ENCODE results near the gene HTR2C.
A peak's percentile ranks its signal among the peaks of the same experiment; 100 is the strongest.
"Not testable (repeated sequence)": the region's sequence is repeated elsewhere in the genome, so short reads cannot be mapped to it uniquely, and the experiment has no call there.

Gene HTR2C

DNA sequence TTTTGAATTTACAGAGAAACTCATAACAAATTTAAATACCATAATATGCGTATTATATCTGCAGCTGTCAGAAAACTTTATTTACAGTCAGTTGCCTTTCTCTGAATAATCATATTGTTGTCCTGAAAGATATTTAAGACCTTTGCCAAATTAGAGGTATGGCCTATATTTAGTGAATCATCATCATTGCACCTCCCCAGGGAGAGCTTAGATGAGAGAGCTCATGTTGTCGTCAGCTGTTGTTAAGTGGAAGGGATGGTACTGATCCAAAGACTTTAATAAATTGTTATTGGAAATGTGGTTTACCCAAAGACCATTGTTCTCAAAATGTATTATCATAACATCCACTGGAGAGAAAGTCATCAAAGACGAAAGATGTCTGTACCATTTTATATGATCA lies 128.6 kb downstream of the HTR2C start:
- DNase-seq = no peak

DNA sequence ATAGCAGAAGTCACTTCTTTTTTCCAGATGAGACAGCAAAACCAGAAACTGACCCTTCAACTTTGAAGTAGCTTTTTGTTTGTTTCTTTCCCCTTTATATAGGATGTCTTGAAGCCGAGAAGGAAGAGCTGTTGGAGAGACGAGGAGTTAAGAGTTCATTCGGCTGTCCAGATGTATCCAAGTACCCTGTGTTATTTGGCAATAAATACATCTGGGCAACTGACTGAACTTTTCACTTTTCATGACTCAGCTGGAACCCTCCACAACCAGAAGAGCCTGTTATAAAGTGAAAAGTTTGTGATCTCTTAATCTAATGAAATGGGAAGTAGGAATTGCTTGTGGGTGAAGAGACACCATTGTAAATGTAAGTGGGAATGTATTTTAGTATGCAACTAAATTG lies 131.2 kb downstream of the HTR2C start:
- DNase-seq = no peak

DNA sequence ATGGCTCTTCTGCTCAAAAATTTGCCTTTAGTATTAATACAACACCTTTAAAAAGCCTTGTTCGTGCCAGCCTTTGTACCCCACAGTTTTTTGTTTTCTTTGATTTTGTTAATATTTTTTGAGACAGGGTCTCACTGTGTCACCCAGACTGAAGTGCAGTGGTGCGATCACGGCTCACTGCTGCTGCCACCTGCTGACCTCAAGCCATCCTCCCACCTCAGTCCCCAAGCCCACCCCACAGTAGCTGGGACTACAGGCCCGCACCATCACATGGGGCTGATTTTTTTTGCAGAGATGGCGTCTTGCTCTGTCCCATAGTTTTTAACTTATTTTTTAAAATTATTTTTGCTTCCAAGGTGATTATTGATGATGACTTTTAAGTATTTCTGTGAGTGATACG lies 134.0 kb downstream of the HTR2C start:
- DNase-seq = no peak

DNA sequence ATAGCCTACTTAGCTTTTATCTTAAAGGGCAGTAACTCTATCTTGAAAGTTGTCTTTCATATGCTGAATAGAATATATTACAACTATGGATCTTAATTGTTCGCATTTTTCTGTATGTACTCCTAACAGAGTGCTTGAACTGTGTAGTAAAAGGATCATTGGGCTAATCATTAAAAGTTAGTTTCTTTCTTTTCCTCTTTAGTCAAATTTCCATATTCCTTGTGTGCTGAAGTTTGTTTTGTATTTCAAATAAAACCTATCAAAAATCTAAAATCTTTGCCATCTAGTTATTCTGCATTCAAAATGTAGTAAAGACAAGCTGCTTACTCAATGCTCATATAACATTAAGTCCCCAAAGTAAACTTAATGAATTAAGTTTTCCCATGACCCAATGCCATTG lies 182.7 kb downstream of the HTR2C start:
- no peak for DNase-seq

DNA sequence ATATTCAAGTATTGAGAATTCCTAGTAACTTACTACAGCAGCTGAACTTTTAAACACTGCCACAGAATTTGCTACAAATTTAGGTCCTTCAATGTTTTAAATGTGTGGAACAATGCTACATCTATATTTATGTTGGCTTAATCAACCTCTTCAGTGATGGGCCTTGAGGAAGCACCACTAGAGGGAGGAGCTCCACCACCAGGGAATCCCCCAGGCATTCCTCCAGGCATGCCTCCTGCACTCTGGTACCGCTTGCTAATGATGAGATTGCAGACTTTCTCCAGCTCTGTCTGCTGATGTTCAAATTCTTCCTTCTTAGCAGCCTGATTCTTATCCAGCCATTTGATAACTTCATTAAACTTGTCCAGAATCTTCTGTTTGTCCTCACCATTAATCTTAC lies 190.8 kb downstream of the HTR2C start:
- DNase-seq = no peak

DNA sequence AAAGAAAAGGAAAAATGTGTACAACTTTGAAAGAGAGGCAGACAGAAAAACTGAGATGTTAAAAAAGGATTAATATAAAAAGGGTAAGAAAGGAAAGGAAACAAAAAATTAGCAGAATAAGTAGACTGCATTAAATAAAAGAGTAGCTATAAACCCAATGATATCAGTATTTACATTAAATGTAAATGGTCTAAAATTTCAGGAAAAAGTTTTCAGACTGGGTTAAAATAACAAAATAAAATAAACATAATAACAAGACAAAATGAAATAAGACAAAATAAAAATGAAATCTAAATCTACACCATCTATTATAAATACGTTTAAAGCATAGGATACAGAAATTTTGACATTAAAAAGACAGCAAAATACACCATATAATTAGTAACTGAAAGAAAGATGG lies 199.0 kb downstream of the HTR2C start:
- DNase-seq = no peak

DNA sequence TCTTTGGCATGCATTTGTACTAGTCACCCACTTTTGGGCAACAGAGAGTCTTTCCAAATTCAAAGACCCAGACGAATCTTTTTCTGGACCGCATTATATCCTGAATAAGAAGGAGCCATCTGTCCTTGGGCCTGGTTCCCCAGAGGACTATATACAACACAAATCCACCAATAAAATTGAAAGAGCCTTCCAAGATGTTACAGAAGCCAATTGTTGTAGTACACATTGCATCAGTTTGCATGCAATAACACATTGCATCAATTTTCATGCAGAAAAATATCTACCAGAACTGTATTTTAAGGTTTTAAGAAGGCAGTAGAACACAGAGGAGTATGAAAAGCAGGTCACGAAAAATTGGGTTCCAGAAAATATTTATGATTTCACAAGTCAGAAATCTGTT lies 203.2 kb downstream of the HTR2C start:
- no peak for DNase-seq

DNA sequence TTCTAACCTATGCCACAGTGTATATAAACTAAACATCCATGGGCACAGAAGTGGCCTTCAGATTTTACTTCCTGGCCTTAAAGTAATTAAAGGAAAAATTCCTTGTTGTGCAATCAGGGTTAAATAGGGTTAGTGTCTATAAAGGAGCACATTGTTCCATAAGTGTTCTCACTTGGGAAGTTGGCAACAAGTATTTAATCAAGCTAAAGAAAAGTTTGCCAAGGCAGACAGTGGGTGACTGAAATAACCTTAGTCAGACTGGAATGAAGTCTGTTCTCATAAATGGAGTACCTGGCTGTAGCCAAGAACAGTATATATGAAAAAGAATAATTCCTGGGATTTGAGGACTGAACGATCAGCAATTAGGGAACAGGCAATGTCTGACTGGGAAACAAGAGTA lies 213.6 kb downstream of the HTR2C start:
- no peak for DNase-seq

DNA sequence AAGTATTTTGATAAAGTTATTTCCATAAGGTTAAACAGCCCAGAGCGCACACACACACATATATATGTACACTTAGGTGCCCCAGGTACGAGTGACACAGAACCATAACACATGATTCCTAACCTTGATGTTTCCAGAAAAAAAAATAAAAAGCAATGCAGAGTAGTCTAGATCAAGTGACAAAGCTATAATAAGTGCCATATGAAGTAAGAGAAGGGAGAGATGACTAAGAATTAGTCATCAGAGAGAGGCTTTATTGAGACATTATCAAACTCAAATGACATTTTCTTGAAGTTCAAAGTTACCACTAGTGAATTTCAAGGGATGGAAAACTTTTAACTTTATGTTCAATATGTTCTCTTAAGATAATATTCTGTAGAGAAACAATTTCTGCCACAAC lies 215.0 kb downstream of the HTR2C start:
- no peak for DNase-seq

DNA sequence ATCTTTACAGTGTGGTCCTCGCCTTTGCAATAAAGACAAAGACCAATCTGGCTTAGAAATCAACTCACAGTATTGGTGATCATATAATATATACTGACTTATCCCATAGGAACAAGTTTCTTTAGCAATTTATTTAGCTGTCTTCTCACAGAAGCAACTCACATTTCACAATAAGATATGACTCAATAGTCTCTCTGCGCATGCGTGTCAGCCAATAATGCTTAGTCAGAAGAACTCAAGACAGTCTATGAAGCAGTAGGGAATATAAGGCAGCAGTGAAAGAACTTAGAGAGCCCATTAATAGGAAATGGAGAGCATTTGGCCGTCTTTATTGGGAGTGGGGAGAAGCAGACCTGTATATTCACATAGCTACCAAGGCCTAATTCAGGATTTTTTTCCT lies 216.8 kb downstream of the HTR2C start:
- DNase-seq = peak in 6 of 56 donors; percentile 0 to 8 (median 1)

DNA sequence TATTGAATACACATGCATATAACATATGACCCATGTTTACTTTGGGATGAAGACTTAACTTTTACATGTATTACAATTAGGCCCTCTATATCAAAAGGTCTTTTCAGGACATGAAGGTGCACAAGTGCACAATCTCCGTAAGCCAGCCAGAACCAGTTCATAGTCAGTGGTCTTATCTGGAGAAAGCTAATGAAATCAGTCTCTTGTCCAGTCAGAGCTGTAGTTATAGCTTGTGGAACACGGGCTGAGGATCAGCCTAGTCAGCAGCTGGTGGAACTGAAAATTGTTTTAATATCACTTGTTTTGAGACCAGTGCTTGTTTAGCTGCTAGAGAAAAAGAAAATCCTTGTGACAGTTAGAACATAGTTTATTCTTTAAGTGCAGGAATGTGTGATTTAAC lies 235.6 kb downstream of the HTR2C start:
- DNase-seq = no peak

DNA sequence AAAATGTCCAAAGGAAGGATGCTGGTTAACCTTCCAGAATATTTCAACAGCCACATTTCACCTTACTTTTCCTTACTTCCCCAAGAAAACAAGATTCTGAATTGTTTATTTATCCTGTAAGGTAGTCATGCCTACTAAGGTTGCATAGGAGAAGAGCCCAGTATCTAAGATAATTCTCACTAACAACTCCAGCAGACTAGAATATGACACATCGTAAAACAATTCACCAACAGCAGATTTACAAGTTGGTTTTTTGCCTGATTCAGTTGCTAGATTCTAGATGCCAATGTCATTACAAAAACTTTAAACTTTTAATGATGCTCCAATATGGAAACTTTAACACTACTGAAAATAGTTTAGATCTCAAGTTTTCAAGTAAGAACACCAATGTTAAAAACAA lies 257.2 kb downstream of the HTR2C start:
- no peak for DNase-seq

DNA sequence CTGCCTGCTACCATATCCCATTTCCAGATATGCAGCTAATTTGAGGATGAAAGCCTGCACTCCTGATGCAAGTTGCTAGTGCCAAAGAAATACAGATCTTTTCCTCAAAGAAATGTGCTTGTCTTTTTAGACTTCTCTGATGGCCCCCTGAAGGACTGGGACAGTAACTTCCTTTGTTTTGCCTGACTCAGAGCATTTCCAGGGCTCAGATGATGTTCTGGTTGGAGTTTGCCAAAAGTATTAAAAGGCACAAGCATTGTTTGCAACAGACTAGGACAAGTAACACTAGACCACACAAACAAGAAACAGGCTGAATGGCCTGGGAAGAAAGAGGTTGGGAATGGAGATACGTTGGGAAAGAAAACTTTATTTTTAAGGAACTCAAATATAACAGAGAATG lies 258.3 kb downstream of the HTR2C start:
- no peak for DNase-seq

DNA sequence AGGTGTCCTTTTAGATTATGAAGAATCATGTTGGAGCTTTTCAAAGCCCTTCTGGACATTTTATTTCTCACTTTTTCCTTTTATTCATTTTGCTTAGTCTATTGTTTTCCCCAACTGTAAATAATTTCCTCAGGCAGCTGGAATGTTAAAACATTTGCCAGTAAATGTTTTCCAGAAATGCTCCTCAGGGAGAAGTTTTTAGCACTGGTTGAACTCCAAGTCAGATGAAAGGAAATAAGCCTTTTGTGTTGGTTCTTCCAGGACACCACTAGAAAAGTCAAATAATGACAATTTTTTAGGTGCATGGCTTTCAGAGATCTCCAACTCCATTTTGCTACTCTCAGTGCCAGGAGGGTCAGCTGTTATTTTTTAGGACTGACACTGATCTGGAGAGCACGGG lies 305.6 kb downstream of the HTR2C start:
- DNase-seq = no peak

DNA sequence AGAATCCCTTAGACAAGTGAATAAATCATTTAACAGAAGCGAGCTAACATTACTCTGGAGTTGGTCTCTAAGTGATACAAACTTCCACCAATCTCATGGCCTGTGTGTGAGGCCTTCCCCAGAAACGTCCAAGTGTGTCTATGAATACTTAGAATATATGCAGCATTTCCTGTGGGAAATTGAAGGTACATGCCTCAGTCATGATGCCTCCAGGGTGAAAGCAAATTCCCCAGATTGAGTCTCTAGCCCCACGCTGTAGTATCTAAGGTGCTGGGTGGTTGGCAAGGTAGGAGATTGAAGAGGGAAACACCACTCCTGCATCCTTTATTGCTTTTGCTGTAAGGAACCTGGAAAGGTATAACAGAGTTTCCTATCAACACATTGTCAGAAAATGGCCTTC lies 319.7 kb downstream of the HTR2C start:
- no peak for DNase-seq

DNA sequence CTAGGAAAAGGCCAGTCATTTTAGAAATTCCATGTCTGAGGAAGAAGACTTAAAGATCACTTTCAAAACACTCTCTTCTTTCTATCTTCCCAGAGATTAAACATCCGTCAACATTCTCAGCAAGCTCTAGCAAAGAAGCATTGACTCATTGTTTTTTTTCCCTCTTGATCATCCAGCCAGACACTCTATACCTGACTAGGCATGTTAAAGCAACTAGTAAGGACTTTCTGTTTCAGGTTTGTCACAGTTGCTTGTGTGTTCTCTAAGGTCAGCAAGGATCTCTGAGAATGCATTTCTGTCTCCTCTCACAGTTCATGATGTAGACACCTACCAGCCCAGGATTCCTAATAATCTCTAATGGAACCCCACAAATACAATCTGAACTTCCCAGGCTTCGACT lies 321.4 kb downstream of the HTR2C start:
- DNase-seq = no peak

DNA sequence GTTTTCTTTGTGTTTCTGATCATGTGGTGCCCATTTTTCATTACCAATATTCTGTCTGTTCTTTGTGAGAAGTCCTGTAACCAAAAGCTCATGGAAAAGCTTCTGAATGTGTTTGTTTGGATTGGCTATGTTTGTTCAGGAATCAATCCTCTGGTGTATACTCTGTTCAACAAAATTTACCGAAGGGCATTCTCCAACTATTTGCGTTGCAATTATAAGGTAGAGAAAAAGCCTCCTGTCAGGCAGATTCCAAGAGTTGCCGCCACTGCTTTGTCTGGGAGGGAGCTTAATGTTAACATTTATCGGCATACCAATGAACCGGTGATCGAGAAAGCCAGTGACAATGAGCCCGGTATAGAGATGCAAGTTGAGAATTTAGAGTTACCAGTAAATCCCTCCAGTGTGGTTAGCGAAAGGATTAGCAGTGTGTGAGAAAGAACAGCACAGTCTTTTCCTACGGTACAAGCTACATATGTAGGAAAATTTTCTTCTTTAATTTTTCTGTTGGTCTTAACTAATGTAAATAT lies 323.2 kb downstream of the HTR2C start:
- DNase-seq = no peak

DNA sequence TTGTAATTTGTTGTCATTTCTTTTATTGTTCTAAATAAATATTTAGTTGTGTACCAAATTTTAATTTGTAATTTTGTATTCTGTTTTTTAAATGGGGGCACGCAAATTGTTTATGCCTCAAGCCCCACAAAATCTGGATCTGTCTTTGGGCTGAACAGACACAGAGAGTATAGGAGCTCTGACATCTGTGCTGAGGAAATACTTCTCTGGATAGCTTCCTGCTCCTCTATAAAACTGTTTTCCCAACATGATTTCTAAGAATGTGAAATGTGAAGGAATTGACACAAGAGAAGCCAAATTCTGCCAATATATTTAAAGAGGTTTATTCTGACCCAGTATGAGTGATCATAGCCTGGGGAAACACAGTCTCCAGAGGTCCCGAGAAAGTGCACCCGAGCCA lies 340.5 kb downstream of the HTR2C start:
- DNase-seq = no peak

DNA sequence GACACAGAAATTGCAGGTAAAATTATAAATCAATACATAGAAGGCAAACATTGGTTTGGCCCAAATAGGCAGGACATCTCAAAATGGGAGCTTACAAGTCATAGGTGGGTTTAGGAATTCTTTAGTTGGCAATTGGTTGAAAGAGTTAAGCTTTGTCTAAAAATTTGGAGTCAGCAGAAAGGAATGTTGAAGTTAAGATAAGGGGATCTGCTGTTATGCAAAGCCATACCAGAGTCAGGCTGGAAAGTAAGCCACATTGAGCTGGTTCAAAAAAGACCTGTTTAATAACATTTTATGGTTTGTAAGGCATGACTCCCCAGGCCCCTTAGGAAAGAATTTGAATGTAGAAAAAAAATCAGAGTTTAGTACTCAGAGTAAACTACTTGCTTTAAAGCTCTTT lies 341.0 kb downstream of the HTR2C start:
- no peak for DNase-seq

DNA sequence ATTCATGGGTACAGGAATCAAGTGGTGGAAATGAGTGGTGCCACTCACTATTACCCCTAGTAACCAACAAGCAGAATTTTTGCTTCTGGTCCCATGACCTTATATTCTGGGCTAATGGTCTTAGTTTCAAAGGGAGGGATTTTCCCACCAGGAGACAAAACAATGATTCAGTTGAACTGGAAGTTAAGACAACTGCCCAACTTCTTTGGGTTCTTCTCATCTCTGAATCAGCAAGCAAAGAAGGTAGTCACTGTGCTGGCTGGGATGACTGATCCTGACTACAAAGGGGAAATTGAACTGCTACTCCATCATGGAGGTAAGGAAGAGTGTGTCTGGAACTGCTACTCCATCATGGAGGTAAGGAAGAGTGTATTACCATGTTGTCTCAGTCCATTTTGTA lies 346.3 kb downstream of the HTR2C start:
- DNase-seq = no peak

DNA sequence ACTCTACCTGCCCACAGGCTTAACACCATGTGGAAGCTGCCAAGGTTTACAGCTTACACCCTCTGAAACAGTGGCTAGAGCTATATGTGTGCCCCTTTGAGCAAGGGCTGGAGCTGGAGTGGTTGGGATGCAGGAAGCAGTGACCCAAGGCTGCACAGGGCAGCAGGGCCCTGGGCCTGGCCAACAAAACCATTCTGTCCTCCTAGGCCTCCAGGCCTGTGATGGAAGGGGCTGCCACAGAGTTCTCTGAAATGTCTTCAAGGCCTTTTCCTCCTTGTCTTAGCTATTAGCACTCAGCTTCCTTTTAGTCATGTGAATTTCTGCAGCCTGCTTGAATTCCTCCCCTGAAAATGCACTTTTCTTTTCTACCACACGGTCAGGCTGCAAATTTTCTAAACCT lies 348.7 kb downstream of the HTR2C start:
- no peak for DNase-seq

DNA sequence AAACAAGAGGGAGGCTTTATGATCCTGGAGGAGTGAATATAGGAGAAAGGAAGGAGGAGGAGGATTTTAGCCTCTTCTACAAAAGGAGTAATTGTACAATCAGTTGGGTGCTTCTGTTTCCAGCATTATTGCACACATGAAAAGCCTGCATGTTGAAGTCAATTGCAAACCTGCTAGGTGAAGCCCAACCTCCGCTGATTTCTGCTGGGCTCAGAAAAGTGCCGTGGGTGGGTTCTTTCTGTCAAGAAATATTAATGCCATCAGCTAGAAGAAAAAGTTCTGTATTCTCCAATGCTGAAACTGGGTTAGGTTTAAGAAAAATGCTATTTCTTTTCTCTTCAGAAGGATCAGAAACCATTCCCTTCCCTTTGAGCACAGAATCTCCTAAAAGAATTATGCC lies 349.4 kb downstream of the HTR2C start:
- peak in 25 of 56 donors; percentile 0 to 42 (median 4) for DNase-seq

DNA sequence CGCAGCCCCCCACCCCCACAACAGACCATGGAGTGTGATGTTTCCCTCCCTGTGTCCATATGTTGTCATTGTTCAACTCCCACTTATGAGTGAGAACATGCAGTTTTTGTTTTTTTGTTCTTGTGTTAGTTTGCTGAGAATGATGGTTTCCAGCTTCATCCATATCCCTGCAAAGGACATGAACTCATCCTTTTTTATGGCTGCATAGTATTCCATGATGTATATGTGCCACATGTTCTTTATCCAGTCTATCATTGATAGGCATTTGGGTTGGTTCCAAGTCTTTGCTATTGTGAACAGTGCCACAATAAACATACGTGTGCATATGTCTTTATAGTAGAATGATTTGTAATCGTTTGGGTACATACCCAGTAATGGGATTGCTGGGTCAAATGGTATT lies 353.2 kb downstream of the HTR2C start:
- not testable (repeated sequence) for DNase-seq

DNA sequence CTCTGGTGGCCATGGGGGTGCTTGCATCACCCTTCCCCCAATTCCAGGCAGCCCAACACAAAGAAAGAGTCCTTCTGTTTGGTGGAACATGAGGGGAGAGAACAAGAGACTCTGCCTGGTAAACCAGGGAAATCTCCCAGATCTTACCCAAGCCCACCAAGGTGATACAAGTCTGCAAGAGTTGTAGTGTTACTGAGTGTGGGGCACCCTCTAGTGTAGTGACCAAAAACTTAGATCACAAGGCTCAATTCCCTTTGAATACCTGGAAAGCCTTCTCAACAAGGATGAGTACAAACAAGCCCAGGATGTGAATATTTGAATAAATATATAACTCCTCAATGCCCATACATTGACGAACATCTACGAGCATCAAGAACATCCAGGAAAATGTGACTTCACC lies 368.8 kb downstream of the HTR2C start:
- DNase-seq = no peak

Measured in nucleus accumbens (tissue), 56 donors.